Posterior cingulate gyrus (tissue), 11 donors: ENCODE results near the gene MAP3K7.

Source experiments
- DNase-seq, 10 donors: peaks; one replicate each; pipeline versions ENCODE4 v3.0.0 to v3.0.0-alpha.2; 2020 to 2021; ENCODE audit warnings: mixed read lengths in 3 of 10
- intact Hi-C: fragments of 100-400 bp; cut with DNase I; formaldehyde crosslinking; loops from one replicate; pipeline ENCODE4 v1.15.1; 2023

The MAP3K7 gene

DNA sequence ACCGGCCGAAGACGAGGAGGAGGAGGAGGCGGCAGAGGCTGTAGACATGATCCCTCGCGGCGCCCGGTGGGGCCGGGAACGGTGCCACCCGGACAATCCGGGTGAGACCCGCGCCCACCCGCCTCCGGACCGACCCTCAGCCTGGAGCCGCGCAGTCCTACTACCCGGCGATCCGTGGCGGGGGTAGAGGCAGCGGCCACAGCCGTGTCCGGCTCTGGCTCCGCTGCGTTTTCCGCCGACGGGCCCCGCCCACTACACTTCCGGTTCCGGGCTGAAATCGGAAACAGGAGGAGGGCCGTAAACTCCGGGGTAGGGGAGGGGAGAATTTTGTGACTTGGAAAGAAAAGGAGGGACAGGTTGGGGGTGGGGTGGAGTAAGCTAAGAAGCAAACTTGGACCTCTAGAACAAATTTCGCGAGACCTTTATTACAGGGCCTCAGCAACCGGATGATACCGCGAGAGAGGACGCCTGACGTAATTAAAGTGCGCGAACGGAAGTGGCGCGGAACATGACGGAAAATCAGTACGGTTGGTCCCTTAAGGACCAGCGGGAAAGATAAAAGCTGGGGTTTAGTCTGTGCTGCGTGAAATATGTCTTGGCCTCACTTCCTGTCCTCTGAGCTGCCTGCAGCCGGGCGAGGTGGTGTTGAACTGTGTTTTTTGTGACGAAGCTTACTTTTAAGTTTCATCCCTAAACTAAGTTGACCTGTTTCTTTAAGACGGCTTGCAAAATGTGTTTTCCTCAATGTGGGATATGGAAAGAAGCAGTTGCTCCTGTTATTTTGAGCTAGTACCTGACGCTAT lies at the start of gene MAP3K7:
Gene MAP3K7 (minus strand): TSS at position 237 of the 803 bp plus-strand sequence. CDS start 189 bp downstream, at position 48.
- DNase-seq = peak; percentile 87 to 99 (median 93)
- intact Hi-C loops = loop anchor here (5.0 kb wide), 1 partner anchor 645 kb away; no protein-coding TSS in a partner anchor

DNA sequence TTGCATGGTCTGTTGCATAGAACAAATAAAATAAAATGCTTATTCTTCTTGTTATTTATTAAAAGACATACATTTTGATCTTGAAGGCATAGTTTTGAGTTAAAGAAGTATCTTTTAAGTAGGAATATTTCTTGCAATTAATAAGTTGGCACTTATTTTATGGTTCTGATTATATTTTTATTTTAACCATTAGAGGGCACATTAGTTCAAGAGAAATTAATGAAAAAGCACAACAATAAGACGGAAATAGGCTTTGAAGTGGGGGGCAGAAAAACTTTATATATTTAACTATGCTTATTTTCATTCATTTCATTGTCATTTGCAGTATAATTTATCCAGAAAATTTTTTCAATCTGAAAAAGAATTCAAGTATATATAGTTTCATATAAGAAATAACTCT lies 44.2 kb upstream of the MAP3K7 start:
- no peak for DNase-seq
- intact Hi-C loops = no loop called here

DNA sequence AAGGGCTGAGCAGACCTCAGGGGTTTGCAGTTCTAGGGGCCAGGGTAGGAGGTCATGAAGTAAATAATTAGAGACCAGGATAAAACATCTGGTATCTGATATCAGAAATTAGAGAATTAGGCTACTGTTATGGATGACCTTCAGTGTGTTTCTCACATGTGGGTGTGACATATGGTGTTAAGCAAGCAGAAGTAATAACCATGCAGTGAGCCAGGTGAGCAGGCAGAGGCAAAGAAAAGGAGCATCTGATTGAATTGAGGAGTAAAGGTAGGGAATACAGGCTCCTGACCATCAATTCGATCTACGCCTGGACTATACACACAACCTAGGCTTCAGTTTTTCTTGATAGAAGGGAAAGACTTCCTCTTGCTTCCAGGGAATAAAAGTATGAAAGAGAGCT lies 34.7 kb upstream of the MAP3K7 start:
- no peak for DNase-seq
- intact Hi-C loops = no loop called here

DNA sequence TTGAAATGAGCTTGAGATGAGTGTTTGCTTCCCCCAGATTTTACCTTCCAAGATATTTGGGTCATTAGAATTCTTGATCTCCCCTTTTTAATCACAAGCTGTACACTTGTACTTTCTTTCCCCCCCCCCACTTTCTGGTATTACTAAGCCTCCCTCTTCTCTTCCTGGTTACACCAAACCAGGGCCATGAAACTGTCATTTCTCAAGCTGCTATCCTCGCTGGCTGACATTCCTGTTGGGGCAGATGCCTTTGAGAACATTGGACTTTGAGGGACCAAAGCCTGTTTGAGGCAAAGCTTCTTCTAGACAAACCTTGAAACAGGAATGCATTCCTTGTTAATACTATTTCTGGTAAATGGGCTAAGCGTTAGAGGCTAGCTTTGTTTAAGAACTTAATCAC lies 32.3 kb upstream of the MAP3K7 start:
- intact Hi-C loops = no loop called here
- no peak for DNase-seq

DNA sequence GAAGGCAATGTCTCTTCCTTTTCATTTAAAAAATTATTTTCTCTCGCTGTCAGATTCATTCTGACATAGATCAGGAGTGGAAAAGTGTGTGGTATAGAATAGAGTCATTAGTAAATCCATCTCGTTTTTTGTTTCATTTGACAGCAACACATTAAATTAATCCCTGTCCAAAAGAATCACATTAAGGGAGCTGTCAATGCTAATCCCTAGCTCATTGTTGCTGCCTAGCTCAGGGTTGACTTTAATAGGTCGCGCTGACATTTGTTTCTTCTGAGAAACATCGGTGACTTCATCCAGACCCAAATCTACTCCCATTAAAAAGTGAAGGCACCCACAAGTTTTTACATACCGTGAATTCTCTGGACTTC lies 25.4 kb upstream of the MAP3K7 start:
- intact Hi-C loops = no loop called here

DNA sequence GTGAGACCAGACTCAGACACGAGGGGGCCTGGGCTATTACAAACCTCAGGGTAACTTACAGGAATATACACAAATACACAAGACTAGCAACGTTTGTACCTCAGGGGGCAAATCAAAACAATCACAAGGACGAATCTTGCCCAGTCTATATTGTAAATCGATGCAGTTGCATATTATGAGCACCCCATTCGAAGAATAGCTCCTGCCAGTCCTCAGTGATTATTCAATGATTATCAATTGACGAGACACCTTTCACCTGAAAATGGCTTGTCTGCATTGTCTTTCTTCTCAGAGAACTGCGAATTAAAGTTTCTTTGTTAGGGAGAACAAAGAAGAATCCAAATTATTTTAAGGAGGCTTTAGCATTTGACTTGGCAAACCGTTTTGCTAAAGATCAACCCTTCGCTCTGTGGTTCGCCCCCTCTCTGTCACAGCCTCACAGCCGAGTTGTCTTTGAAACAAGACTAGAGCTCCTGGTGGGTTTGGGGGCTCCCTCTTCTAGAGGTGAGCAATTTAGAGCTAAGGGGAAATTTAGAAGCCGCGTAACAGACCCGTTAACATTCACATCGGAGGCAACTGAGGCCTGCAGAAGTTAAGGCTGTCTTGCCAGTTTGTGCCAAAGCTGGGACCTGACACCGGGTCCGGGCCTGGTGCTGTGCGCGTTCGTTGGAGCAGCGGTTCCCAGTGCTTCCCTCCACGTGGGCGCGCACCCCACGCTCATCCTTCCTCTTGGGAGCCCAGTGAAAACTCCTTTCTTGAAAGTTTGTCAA lies 24.9 kb upstream of the MAP3K7 start:
- intact Hi-C loops = no loop called here
- peak in 4 of 10 donors; percentile 8 to 82 (median 74) for DNase-seq

More for the DNA sequence above, 25.4 kb upstream of the MAP3K7 start:
- DNase-seq = no peak

DNA sequence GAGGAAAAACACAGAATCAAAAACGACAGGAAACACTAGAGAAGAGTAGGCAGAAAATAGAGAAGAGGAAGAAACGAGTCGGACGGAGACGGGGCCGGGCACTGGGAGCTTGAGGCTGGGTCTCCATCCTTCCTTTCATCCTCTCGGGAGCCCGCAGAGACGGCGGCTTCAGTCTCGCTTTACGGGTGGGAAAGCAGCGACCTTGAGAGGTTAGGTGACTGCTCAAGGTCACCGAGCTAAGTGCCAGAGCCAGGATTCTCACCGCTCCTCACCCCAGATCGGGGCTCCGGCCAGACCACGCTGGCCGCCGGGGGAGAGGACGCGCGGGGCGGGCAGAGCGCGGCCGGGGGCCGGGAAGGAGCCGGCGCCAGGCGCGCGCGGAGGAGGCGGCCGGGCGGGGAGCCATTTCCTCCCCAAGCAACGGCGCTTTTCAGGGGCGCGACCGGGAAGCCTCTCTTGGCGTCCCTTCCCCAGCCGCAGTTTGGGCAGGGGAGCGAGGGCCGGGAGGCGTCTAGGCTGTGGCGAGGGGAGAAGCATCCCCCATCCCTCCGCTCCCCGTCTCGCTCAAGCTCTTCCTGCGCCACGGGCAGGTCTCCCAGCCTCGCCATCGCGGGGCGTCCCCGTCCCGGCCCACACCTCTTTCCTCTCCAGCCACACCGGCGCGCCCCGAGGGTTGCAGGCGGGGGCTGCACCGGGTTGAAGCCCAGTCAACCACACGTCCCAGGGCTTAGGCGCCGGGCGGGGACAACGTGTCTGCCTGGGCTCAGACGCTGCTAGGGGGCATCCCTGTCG lies 24.1 kb upstream of the MAP3K7 start:
- intact Hi-C loops = no loop called here

DNA sequence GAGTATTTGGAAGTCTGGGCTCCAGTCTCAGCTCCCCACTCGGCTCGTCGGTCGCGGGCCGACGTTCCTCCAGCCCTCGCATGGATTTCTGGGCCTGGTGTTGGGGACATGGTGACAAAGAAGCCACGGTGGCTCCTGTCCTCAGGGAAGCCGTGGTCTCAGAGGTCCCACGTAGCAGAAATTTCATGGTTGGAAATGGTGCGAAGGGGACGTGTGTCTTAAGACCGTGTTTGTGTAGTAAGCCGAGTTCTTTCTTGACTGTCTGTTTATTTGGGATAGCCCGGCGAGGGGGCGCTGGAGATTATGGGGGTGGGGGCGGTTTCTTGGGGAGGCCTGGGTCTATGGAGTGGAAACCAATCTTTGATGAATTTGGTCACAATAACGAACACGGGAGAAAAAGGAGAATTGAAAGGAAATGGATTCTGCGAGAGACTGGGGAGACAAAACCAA lies 23.5 kb upstream of the MAP3K7 start:
- peak in 7 of 10 donors; percentile 12 to 86 (median 34) for DNase-seq
- intact Hi-C loops = no loop called here

More for the DNA sequence above, 24.1 kb upstream of the MAP3K7 start:
- DNase-seq = peak; percentile 16 to 93 (median 48)

DNA sequence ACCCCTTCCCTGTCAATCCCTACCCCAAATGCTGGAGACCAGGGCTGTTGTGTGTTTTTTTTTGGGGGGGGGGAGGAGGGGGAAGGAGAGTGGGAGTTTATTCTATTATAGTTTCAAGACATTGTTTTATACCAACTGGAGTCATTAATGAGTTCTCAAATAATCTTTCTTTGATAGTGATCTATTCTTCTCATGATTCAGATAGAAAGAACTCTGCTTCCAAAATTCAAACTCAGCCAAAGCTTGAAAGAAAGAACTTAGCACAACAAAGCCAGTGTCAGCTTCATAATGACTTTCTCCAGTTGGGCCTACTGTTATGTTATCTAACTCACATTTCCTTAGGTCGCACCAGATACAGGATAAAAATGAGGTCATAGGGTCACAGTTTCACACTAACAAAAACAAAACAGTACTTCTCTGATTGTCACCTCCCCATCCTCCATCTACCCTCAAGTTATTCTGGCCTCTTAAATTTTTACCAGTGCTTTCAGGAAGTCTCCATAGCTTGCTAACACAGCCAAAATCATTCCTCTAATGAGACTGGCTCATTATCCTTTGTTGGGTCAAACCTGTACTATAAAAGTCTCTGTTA lies 19.0 kb upstream of the MAP3K7 start:
- intact Hi-C loops = no loop called here
- DNase-seq = no peak

DNA sequence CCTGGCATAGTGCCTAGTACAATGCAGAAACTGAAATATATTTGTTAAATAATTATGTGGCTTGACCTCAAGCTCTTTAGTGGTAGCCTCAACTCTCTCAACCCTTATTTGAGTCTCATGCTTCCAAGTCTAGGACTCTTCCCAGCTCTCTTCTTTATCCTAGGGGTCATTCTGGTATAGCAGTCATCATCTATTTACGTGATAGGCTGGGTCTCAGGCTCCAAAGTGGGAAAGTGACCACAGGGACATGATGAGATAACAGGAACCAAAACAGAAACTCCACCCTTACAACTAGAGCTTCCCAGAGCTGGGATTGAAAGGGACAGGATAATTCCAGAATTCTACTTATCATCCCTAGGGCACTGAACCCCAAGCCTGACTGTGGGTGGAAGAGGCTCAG lies 17.7 kb upstream of the MAP3K7 start:
- intact Hi-C loops = no loop called here
- DNase-seq = no peak

DNA sequence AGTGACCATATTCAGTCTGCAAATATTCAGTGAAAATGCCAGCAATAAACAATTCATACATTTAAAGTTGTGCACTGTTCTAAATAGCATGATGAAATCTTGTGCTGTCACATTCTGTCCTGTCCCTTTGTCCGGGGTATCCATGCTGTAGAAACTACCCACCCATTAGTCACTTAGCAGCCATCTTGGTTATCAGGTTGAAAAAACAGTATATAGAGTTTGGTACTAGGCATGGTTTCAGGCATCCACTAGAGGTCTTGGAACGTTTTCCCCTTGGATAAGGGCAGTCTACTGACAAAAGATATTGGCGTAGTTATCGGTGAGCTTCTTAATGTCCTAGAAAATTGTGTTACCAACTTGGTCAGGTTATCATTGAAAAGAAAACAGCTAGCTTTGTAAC lies 12.3 kb upstream of the MAP3K7 start:
- intact Hi-C loops = no loop called here
- no peak for DNase-seq

DNA sequence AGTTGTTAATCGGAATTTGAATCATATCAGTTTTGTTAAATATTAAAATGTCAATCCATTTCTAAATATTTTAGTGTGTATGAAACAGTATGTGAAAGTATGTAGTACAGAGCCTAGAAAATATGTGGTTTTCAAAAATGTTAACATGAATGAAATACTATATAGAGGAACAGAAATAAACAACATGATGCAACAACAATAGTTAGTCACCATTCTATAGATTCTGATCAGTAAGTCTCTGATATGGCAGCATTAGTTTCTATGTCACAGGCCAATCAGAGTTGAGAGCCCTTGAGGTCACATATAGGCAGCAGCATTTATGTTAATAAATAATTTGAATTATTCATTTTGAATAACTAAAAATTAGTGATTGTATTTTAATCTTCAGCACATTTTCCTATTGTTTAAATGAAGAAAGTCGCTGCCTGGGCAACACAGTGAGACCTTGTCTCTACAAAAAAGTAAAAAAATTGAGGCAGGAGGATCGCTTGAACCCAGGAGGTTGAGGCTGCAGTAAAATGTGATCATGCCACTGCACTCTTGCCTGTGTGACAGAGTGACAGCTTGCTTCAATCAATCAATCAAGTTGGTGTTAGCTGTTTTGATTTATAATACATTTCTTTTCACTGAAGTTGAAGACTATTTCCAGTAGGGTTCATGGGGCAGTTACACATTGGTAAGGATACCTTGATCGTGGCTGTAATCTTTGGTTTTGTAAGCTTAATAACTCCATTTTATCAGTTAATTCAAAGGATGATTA lies 11.5 kb upstream of the MAP3K7 start:
- DNase-seq = no peak
- intact Hi-C loops = no loop called here

DNA sequence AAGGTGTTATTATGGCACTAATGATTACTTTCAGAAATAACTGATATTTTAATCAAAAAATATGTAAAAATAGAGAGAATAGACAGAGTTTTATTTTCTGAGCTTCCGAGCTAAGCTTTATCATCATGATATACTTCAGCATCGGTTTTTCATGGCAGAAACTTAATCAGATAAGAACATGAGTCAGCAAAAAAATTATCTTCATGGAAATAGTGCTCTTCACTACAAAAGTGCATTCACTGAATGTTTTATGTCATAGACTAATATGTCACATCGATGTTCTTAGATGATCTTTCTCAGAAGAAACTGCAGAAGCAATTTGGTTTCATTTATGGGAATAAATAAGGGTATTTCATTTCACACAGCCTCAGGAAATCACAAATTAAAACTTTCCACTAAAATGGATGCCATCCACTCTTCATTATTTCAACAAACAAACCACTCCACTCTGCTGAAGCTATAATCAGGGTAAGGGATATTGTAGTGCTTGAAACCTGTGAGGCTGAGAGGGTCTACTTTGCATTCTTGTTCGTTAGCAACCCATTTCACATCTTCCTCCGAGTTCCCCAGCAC lies 10.2 kb upstream of the MAP3K7 start:
- no peak for DNase-seq

DNA sequence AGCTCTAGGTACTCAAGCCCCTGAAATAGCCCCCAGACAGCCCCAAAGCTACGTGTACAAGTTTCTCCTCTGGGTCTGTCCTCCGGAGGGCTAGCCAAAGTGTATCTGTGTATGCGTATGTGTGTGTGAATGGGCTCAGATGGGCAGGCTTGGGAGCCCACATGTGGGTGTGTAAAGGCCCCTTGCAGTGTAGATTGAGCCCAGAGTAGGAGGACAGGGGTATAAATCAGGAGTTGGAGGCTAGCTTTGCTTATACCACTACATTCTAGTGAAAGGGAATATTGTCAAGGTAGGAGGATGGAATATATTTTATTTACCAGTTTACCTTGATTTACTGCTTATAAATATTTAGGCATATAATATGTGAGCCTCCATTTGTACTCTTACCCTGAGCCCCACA lies 9.0 kb upstream of the MAP3K7 start:
- intact Hi-C loops = no loop called here
- no peak for DNase-seq

More for the DNA sequence above, 10.2 kb upstream of the MAP3K7 start:
- intact Hi-C loops = no loop called here

DNA sequence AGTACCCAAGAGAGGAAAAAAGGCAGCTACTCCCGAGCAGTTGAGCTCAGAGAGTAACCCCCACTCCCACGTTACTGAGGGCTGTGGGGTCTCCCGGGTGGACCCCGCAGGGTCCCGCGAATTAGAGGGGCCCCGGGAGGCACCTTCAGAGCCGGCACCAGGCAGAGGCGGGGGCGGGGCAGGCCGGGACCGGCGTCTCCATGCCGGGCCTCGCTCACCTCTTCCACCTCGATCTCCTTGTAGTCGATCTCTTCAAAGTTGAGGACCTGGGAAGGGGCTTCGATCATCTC lies 381 bp downstream of the MAP3K7 start:
- intact Hi-C loops = loop anchor here (5.0 kb wide), 1 partner anchor 644 kb away; no protein-coding TSS in a partner anchor
- DNase-seq = no peak

DNA sequence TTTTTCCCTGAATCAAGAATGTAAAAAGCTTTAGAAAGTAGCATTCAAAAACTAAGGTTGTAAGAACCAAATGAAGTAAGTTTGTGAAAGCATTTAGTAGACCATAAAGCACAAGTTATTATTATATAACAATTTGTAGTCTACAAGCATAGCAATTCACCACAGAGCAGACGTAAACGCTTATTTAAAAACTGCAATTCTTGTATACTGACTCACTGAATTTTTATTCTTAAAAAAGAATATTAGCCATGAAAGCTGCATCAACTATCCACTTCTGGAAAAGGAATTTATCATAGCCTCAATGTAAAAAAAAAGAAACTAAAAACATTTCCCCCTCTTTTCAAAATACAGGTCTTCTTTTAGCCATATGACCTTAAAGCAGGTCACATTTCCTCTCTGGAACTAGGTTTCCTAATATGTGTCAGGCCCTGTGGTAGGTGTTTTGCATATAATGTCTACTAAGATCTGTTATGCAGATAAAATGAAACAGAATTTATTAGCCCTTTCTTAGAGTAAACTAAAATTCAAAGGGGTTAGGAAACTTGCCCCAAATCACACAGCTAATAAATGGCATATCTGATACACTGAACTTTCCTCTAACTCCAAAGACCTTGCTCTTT lies 2.1 kb downstream of the MAP3K7 start:
- DNase-seq = no peak
- intact Hi-C loops = loop anchor here (5.0 kb wide), 1 partner anchor 642 kb away; no protein-coding TSS in a partner anchor

DNA sequence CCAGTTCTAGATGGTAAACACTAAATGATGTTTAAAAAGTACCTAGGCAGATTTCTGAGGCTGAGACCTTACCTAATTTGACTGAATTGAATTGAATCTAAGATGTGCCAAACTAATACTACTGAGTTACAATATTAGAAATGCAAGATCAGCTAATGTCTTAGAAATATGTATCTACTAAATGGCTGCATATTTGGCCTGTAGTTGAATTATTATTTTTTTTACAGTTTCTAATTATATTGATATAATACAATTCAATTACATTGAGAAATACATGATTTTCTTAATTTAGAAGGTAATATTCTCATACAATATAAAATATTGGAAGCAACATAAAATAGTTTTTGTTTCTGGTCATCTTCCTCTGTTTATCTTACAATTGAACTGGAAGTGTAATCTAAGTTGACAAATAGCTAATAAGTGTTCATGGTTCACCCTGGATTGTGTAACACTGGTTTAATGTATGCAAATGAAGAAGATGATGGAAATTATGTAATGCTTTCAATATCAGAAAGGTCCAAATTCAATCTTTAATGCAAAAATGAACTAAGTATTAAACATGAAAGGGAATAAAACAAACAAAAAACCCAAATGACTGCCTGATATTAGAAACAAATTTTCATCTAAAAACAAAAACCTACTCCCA lies 2.9 kb downstream of the MAP3K7 start:
- intact Hi-C loops = no loop called here

DNA sequence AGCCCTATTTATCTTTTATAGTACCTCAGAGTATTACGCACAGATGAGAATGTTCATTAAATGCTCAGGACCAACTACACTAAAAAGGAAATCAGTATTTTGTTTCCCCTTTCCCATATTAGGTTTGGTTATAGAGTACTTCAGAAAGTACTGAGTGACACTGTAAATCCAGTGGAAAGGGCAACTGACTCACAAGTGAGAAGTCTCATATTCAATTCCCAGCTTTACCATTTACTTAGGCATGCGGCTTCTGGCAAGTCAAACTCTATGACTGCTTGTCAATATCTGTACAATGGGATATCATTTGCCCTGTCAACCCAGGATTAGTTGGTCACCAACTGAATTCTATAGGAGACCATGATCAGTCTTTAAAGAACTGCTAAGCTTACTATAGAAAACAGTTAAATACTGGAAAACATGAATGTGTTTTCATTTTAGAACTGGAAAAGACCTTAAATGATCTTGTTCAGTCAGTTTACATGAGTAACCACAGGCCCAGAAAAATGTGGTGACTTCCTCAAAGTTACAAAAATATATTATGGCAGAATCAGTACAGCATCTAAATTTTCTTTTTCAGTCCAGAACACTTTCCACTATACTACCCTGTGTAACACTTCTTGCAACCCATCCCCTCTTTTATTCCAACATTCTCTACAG lies 3.6 kb downstream of the MAP3K7 start:
- DNase-seq = no peak
- intact Hi-C loops = no loop called here

More for the DNA sequence above, 2.9 kb downstream of the MAP3K7 start:
- DNase-seq = no peak
